A673 (cell line): ENCODE measurements around the gene TAOK2.

Experiments
- CTCF ChIP-seq: fragments of 300-800, 200-600 bp; sonication (generic); conservative IDR thresholded peaks from 2 replicates; pipeline ENCODE4 v1.5.1; 2017; ENCODE audit warnings: low read depth, mild to moderate bottlenecking, antibody characterized with exemption, low read length, moderate library complexity, mixed read lengths
- EZH2 ChIP-seq: fragments of 200-600 bp; sonication (generic); IDR thresholded peaks from 2 replicates; pipeline ENCODE4 v1.6.1; 2017; ENCODE audit warnings: borderline replicate concordance, low read depth, mild to moderate bottlenecking, mixed read lengths, antibody characterized with exemption, low read length; ENCODE audit not compliant: poor library complexity, severe bottlenecking

DNA sequence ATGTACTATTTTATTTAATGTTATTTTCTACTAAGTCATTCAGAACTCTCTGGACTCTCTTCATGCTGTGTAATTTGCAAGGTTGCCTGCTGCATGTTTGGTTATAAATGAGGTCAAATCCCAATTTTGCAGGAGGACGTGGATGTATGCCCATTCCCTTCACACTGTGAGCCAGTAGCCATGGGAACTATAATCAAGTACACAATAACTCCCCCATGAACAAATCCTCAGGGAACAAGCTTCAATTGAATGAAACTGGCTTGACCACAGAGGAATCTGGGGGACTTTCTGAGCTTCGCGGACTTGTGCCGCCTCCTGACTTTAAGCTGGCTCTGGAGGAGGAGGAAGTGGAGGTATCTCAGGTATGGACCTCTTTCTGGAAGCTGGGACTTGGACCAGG lies 33.0 kb upstream of the TAOK2 start:
- TF ChIP-seq CTCF: no peak
- TF ChIP-seq EZH2: no peak
